Adrenal gland (tissue), 5 donors: ENCODE data around the gene SIDT1.

Source experiments
- CTCF ChIP-seq, 6 experiments: fragments of 450-650 bp in 4 of 6; fragments of 200-600 bp in 2 of 6; sonication (generic) in 1 of 6; IDR thresholded peaks; 1 replicate in 5 of 6; 2 replicates in 1 of 6; pipeline versions ENCODE4 v1.5.1 to v1.8.0; 2016 to 2021; ENCODE audit warnings: antibody characterized with exemption in 6 of 6, mild to moderate bottlenecking in 2 of 6, moderate library complexity in 1 of 6
- POLR2A ChIP-seq, 2 donors: fragments of 450-650 bp; IDR thresholded peaks; one replicate each; pipeline ENCODE4 v1.6.1; 2017; ENCODE audit warnings: antibody characterized with exemption in 2 of 2, mild to moderate bottlenecking in 2 of 2, moderate library complexity in 1 of 2
- donor health status: DM: no; HTN: no; CAD: no.

- TF ChIP-seq CTCF (IDR thresholded peaks at IDR 0.05) = no peak
- TF ChIP-seq POLR2A (IDR thresholded peaks at IDR 0.05) = no peak
These were observed 26.7 kb downstream of the SIDT1 start for GRCh38 chr3:113559009-113559408.
